HepG2 (cell line): ENCODE measurements around the gene RABGAP1L. TPM values are rescaled to one million over a fixed set of nuclear protein-coding genes. Genes with fewer than 3 reads are reported as not detected.

Experiments used
- ATAC-seq: fragments of 200-7000 bp; cut with Tn5 transposase; 3 replicates; pipeline ENCODE4 v1.9.1; 2020; ENCODE audit warnings: mild to moderate bottlenecking, moderate library complexity
- BruUV-seq: library from RNA; stranded (reverse); fragments of 400-500 nt; replicated peaks from 2 replicates; lab custom pipeline; 2021; lab: Mats Ljungman, UMichigan
- CTCF ChIA-PET: fragments of 300-600 bp; formaldehyde crosslinking; extraction: SDS; loops from one replicate; lab custom pipeline; 2021; ENCODE audit warnings: low total read pairs, inconsistent platforms, low intra/inter-chr PET ratio; lab: Yijun Ruan, JAX
- POLR2A ChIA-PET: fragments of 350-600 bp; sonication (Branson Sonifier 250); formaldehyde crosslinking; loops from one replicate; lab custom pipeline; 2020; ENCODE audit warnings: antibody characterized with exemption, inconsistent platforms; lab: Yijun Ruan, JAX
- DNase-seq: peaks from one replicate; pipeline ENCODE4 v3.0.0-alpha.2; 2015; ENCODE audit warnings: low spot score
- FAIRE-seq: peaks from 3 replicates; lab custom pipeline; 2011; peaks lifted over from hg19 to GRCh38; lab: Jason Lieb, UNC
- H2AFZ ChIP-seq: one replicate; pipeline ENCODE4 v1.6.1; 2011; ENCODE audit warnings: low read length, inconsistent platforms
- H3K27ac ChIP-seq: fragments of 300-600 bp; 3 replicates; pipeline ENCODE4 v1.8.0; 2011; ENCODE audit warnings: mixed run types, mild to moderate bottlenecking, mixed read lengths, low read length, inconsistent platforms; ENCODE audit not compliant: insufficient read depth; ENCODE audit errors: extremely low read length
- H3K27me3 ChIP-seq, 2 experiments: fragments of 200-600 bp in 1 of 2; 2 replicates in 1 of 2; 3 replicates in 1 of 2; pipeline versions ENCODE4 v1.6.0 to v1.8.0; 2011; ENCODE audit warnings: low read length in 2 of 2, mild to moderate bottlenecking in 2 of 2, moderate library complexity in 2 of 2, inconsistent platforms in 1 of 2; ENCODE audit not compliant: insufficient read depth in 2 of 2, control insufficient read depth in 1 of 2
- H3K36me3 ChIP-seq, 2 experiments: fragments of 200-600 bp in 1 of 2; replicated peaks in 1 of 2; 2 replicates in 1 of 2; 3 replicates in 1 of 2; pipeline versions ENCODE4 v1.5.1 to v1.8.0; 2011; ENCODE audit warnings: low read length in 2 of 2, inconsistent platforms in 1 of 2; ENCODE audit not compliant: insufficient read depth in 2 of 2, control insufficient read depth in 1 of 2
- H3K4me1 ChIP-seq: 2 replicates; pipeline ENCODE4 v1.5.1; 2012; ENCODE audit warnings: low read length, inconsistent platforms; ENCODE audit not compliant: insufficient read depth
- H3K4me2 ChIP-seq: 2 replicates; pipeline ENCODE4 v1.6.0; 2011; ENCODE audit warnings: low read depth, low read length, inconsistent platforms
- H3K4me3 ChIP-seq, 3 experiments: fragments of 200-600 bp in 1 of 3; sonication (generic), shearing (Covaris generic) in 1 of 3; replicated peaks in 1 of 3; 2 replicates each; pipeline ENCODE4 v1.5.1; 2011 to 2016; ENCODE audit warnings: low read length in 3 of 3, inconsistent platforms in 2 of 3, low read depth in 2 of 3, mild to moderate bottlenecking in 2 of 3, control low read depth in 1 of 3, mixed read lengths in 1 of 3; ENCODE audit not compliant: insufficient read depth in 1 of 3
- H3K79me2 ChIP-seq: one replicate; pipeline ENCODE4 v1.6.1; 2011; ENCODE audit warnings: low read length, inconsistent platforms; ENCODE audit not compliant: insufficient read depth
- H3K9ac ChIP-seq: 2 replicates; pipeline ENCODE4 v1.6.0; 2011; ENCODE audit warnings: mild to moderate bottlenecking, low read depth, low read length, inconsistent platforms; ENCODE audit not compliant: insufficient read depth
- H3K9me3 ChIP-seq: 2 replicates; pipeline ENCODE4 v1.5.1; 2012; ENCODE audit warnings: mild to moderate bottlenecking, low read length
- H4K20me1 ChIP-seq: 2 replicates; pipeline ENCODE4 v1.6.0; 2011; ENCODE audit warnings: inconsistent platforms, mild to moderate bottlenecking, low read length, moderate library complexity; ENCODE audit not compliant: insufficient read depth
- CENPT ChIP-seq: sonication (generic); formaldehyde crosslinking; IDR thresholded peaks from 2 replicates; pipeline ENCODE4 v1.8.0; 2022; ENCODE audit warnings: low read depth, mild to moderate bottlenecking, moderate library complexity, missing genetic modification reagents
- FOXC1 ChIP-seq: sonication (generic); formaldehyde crosslinking; IDR thresholded peaks from 2 replicates; pipeline ENCODE4 v1.8.0; 2022; ENCODE audit warnings: mild to moderate bottlenecking, missing genetic modification reagents, borderline replicate concordance
- FOXO4 ChIP-seq: sonication (generic); formaldehyde crosslinking; conservative IDR thresholded peaks from 2 replicates; pipeline ENCODE4 v1.8.1; 2023; ENCODE audit warnings: missing genetic modification reagents
- GRHL1 ChIP-seq: sonication (generic); formaldehyde crosslinking; conservative IDR thresholded peaks from 2 replicates; pipeline ENCODE4 v1.8.0; 2022; ENCODE audit warnings: missing genetic modification reagents
- MAZ ChIP-seq, 2 experiments: sonication (generic) in 1 of 2; formaldehyde crosslinking in 1 of 2; IDR thresholded peaks; 2 replicates each; pipeline versions ENCODE4 v1.5.0 to v1.6.1; 2012 to 2020; ENCODE audit warnings: low read depth in 2 of 2, mild to moderate bottlenecking in 2 of 2, borderline replicate concordance in 1 of 2, improper control_type of control experiment in 1 of 2, low read length in 1 of 2, missing genetic modification reagents in 1 of 2, moderate library complexity in 1 of 2
- NR2F2 ChIP-seq: IDR thresholded peaks from 2 replicates; pipeline ENCODE4 v1.6.1; 2012; ENCODE audit warnings: low read depth, inconsistent platforms, borderline replicate concordance
- PCBP2 ChIP-seq: fragments of 200-400 bp; formaldehyde crosslinking; optimal IDR thresholded peaks from 2 replicates; pipeline ENCODE3; 2018; ENCODE audit warnings: low read length, low read depth; ENCODE audit not compliant: poor library complexity, severe bottlenecking
- RFX1 ChIP-seq: fragments of 450-650 bp; IDR thresholded peaks from 2 replicates; pipeline ENCODE4 v1.6.1; 2017
- TIGD3 ChIP-seq: sonication (generic); formaldehyde crosslinking; IDR thresholded peaks from 2 replicates; pipeline ENCODE4 v1.5.1; 2020; ENCODE audit warnings: mild to moderate bottlenecking, missing genetic modification reagents, borderline replicate concordance
- ZNF101 ChIP-seq: sonication (generic); formaldehyde crosslinking; IDR thresholded peaks from 2 replicates; pipeline ENCODE4 v1.4.0; 2020; ENCODE audit warnings: mild to moderate bottlenecking, low read depth, missing genetic modification reagents, borderline replicate concordance
- ZNF142 ChIP-seq: sonication (generic); formaldehyde crosslinking; IDR thresholded peaks from 2 replicates; pipeline ENCODE4 v1.4.0; 2020; ENCODE audit warnings: missing genetic modification reagents
- ZNF143 ChIP-seq: sonication (generic); formaldehyde crosslinking; IDR thresholded peaks from 2 replicates; pipeline ENCODE4 v1.4.0; 2020; ENCODE audit warnings: missing genetic modification reagents
- ZNF160 ChIP-seq: sonication (generic); formaldehyde crosslinking; IDR thresholded peaks from 2 replicates; pipeline ENCODE4 v1.8.0; 2022; ENCODE audit warnings: mild to moderate bottlenecking, inconsistent platforms, missing genetic modification reagents
- ZNF34 ChIP-seq: sonication (generic); formaldehyde crosslinking; IDR thresholded peaks from 2 replicates; pipeline ENCODE4 v1.4.0; 2020; ENCODE audit warnings: mild to moderate bottlenecking, missing genetic modification reagents, borderline replicate concordance
- WGBS: methylation state at CpG from one replicate; pipeline ENCODE4 v1.1.6; 2017; ENCODE audit warnings: low lambda C conversion rate; 5-methylcytosine and 5-hydroxymethylcytosine counted together
- in situ Hi-C: cut with HindIII; loops from 2 replicates; pipeline ENCODE4 v1.10.0; 2017; ENCODE audit warnings: low pct_unique_long_range_greater_than_20kb; ENCODE audit not compliant: extremely low pct_ligation_motif_present
- intact Hi-C: fragments of 100-400 bp; cut with micrococcal nuclease; formaldehyde crosslinking; loops from one replicate; pipeline ENCODE4 v1.10.0; 2022; ENCODE audit not compliant: unreplicated experiment
- polyA plus RNA-seq, 8 experiments: library from polyadenylated mRNA; depleted of rRNA in 3 of 8; stranded (reverse) in 7 of 8; unstranded in 1 of 8; fragments of >200 nt; fragmentation: Illumina TruSeq in 4 of 8; extraction: Trizol in 4 of 8; gene quantifications; 2 replicates each; pipeline versions ENCODE4 v1.2.1 to v1.2.3, GENCODE V29; 2011 to 2016; ENCODE audit warnings: low read depth in 4 of 8, missing spikeins in 1 of 8, mixed read lengths in 1 of 8; ENCODE audit not compliant: insufficient read depth in 1 of 8
- total RNA-seq, 5 experiments: library from RNA; depleted of rRNA; stranded (reverse); fragments of >200 nt; fragmentation: Illumina TruSeq; extraction: Trizol; gene quantifications; 2 replicates each; pipeline ENCODE4 v1.2.3, GENCODE V29; 2016; ENCODE audit warnings: low read depth in 1 of 5

RABGAP1L gene
- total and polyA plus RNA-seq, 2 of the 13 experiments (the other 11 are each of a cell fraction or from before 2014, with no cell fraction given), result 7.9 to 22.6 TPM

- Histone ChIP-seq H3K27me3 (no peaks in the 10 kb centered on the region), H3K79me2 (no peaks in the 10 kb centered on the region), H3K4me2 (no peak overlapping the region), H2AFZ (no peak overlapping the region), H3K4me1 (no peaks in the 10 kb centered on the region), H3K4me3 (no peak overlapping the region), H4K20me1 (no peaks in the 10 kb centered on the region), H3K9ac (no peak overlapping the region), H3K36me3 (no peaks in the 10 kb centered on the region), H3K9me3 (no peaks in the 10 kb centered on the region), H3K27ac (no peak overlapping the region)
- no TSS peak for BruUV-seq
- in situ Hi-C loops, result no loop called here
- CTCF ChIA-PET, result no interaction called here
- ATAC-seq (no peak), DNase-seq (no peak), FAIRE-seq (no peak)
- intact Hi-C loops, result no loop called here
- POLR2A ChIA-PET, result no interaction called here
- 88% methylated on average over 2 of the region's 2 CpGs for WGBS
- no peak for TF ChIP-seq NR2F2
- no peak for TF ChIP-seq PCBP2
- TF ChIP-seq ZNF34 (CRISPR knock-in tag), result no peak
- TF ChIP-seq GRHL1 (CRISPR knock-in tag), result no peak
- TF ChIP-seq FOXO4 (CRISPR knock-in tag), result no peak
- no peak for TF ChIP-seq CENPT (CRISPR knock-in tag)
- TF ChIP-seq ZNF160 (CRISPR knock-in tag), result no peak
- TF ChIP-seq MAZ (IDR thresholded peaks at IDR 0.05; ENCODE audit: borderline replicate concordance, low read depth, low read length), result no peak
- TF ChIP-seq MAZ (CRISPR knock-in tag; IDR thresholded peaks at IDR 0.05; ENCODE audit: low read depth), result no peak
- no peak for TF ChIP-seq ZNF142 (CRISPR knock-in tag)
- TF ChIP-seq ZNF143 (CRISPR knock-in tag), result no peak
- no peak for TF ChIP-seq ZNF101
- no peak for TF ChIP-seq RFX1
- no peak for TF ChIP-seq TIGD3 (CRISPR knock-in tag)
- TF ChIP-seq FOXC1, result no peak
These were observed 258.6 kb downstream of the RABGAP1L start for GRCh38 chr1:174417921-174418320.
